ENCODE results near the gene PFN1.

GRCh38 chr17:4959261-4959965 is 11.1 kb upstream of the PFN1 start:
- TF ChIP-seq, protein P1, sequence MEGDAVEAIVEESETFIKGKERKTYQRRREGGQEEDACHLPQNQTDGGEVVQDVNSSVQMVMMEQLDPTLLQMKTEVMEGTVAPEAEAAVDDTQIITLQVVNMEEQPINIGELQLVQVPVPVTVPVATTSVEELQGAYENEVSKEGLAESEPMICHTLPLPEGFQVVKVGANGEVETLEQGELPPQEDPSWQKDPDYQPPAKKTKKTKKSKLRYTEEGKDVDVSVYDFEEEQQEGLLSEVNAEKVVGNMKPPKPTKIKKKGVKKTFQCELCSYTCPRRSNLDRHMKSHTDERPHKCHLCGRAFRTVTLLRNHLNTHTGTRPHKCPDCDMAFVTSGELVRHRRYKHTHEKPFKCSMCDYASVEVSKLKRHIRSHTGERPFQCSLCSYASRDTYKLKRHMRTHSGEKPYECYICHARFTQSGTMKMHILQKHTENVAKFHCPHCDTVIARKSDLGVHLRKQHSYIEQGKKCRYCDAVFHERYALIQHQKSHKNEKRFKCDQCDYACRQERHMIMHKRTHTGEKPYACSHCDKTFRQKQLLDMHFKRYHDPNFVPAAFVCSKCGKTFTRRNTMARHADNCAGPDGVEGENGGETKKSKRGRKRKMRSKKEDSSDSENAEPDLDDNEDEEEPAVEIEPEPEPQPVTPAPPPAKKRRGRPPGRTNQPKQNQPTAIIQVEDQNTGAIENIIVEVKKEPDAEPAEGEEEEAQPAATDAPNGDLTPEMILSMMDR (IDR thresholded peaks at IDR 0.05; ENCODE audit: low read length), result no peak
- no peak for TF ChIP-seq EZH2 (IDR thresholded peaks at IDR 0.05; ENCODE audit: borderline replicate concordance, low read length)

Measured in OCI-LY1 (cell line).